IMR-90 (cell line): ENCODE measurements around the gene JPH3.

Experiments
- MAFK ChIP-seq: IDR thresholded peaks from 2 replicates; pipeline ENCODE4 v1.6.1; 2012; ENCODE audit warnings: low read depth, low read length, improper control_type of control experiment
- MAZ ChIP-seq: IDR thresholded peaks from 2 replicates; pipeline ENCODE4 v1.6.1; 2012; ENCODE audit warnings: low read depth, mild to moderate bottlenecking, low read length, improper control_type of control experiment, moderate library complexity, borderline replicate concordance
- POLR2A ChIP-seq: IDR thresholded peaks from 2 replicates; pipeline ENCODE4 v1.6.1; 2012; ENCODE audit warnings: mild to moderate bottlenecking, low read depth, low read length
- RAD21 ChIP-seq: IDR thresholded peaks from 2 replicates; pipeline ENCODE4 v1.6.1; 2012; ENCODE audit warnings: low read length, improper control_type of control experiment
- TF ChIP-seq, protein P1 (sequence below): conservative IDR thresholded peaks from 2 replicates; pipeline ENCODE4 v1.5.1; 2012; ENCODE audit warnings: mild to moderate bottlenecking, low read depth, low read length, improper control_type of control experiment

DNA sequence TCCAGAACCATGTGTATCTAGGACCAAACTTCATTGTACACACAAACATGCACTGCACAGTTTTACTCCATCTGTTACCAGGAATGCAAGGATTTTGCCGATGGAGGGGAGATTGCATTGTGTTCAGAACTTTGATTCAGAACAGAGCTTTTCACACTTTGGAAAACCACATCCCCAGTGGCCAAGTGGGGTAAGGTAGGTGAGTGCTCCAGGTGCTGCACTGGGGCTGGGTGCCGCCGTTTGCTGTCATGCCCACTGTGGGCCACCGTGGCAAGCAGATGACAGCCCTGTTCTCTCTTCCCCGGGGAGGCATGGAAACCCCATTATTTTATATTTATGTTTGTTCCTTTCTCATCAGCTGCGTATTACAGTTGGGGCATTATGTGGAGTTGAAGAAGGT, 29.3 kb upstream of the JPH3 start:
- TF ChIP-seq POLR2A, result no peak
- TF ChIP-seq, protein P1, sequence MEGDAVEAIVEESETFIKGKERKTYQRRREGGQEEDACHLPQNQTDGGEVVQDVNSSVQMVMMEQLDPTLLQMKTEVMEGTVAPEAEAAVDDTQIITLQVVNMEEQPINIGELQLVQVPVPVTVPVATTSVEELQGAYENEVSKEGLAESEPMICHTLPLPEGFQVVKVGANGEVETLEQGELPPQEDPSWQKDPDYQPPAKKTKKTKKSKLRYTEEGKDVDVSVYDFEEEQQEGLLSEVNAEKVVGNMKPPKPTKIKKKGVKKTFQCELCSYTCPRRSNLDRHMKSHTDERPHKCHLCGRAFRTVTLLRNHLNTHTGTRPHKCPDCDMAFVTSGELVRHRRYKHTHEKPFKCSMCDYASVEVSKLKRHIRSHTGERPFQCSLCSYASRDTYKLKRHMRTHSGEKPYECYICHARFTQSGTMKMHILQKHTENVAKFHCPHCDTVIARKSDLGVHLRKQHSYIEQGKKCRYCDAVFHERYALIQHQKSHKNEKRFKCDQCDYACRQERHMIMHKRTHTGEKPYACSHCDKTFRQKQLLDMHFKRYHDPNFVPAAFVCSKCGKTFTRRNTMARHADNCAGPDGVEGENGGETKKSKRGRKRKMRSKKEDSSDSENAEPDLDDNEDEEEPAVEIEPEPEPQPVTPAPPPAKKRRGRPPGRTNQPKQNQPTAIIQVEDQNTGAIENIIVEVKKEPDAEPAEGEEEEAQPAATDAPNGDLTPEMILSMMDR, result no peak
- no peak for TF ChIP-seq RAD21
- no peak for TF ChIP-seq MAFK
- no peak for TF ChIP-seq MAZ
